SK-N-SH (cell line): Measurements from ENCODE around the gene SCRN1. TPM values are rescaled to one million over a fixed set of nuclear protein-coding genes. Genes with fewer than 3 reads are reported as not detected.

Experiments used
- CTCF ChIA-PET: fragments of 300-600, 350-600 bp; formaldehyde crosslinking; extraction: SDS; loops from one replicate; lab custom pipeline; 2021; lab: Yijun Ruan, JAX
- POLR2A ChIA-PET: fragments of 350-600 bp; sonication (Branson Sonifier 250); formaldehyde crosslinking; extraction: SDS; loops from one replicate; lab custom pipeline; 2020; ENCODE audit warnings: antibody characterized with exemption, inconsistent platforms; lab: Yijun Ruan, JAX
- DNase-seq: peaks from one replicate; pipeline ENCODE4 v3.0.0; 2012
- H2AFZ ChIP-seq: fragments of 200-600 bp; sonication (generic); 2 replicates; pipeline ENCODE4 v1.8.1; 2016; ENCODE audit warnings: antibody characterized with exemption, mild to moderate bottlenecking, low read depth
- H3F3A ChIP-seq: fragments of 200-600 bp; sonication (generic); replicated peaks from 2 replicates; pipeline ENCODE3; 2016; ENCODE audit warnings: antibody characterized with exemption, mild to moderate bottlenecking; ENCODE audit not compliant: insufficient read depth
- H3K27ac ChIP-seq, 2 experiments: fragments of 200-500 bp in 1 of 2; fragments of 200-600 bp in 1 of 2; sonication (Bioruptor generic) in 1 of 2; sonication (generic), shearing (Covaris generic) in 1 of 2; 2 replicates each; pipeline versions ENCODE4 v1.5.1 to v1.6.1; 2014 to 2016; ENCODE audit warnings: low read depth in 2 of 2, inconsistent platforms in 1 of 2, low read length in 1 of 2, mild to moderate bottlenecking in 1 of 2, mixed read lengths in 1 of 2
- H3K27me3 ChIP-seq: fragments of 200-600 bp; sonication (generic), shearing (Covaris generic); 2 replicates; pipeline ENCODE4 v1.6.1; 2016; ENCODE audit warnings: mixed run types; ENCODE audit not compliant: insufficient read depth
- H3K36me3 ChIP-seq, 2 experiments: fragments of 200-500 bp in 1 of 2; fragments of 200-600 bp in 1 of 2; sonication (Bioruptor generic) in 1 of 2; sonication (generic) in 1 of 2; replicated peaks in 1 of 2; 2 replicates each; pipeline versions ENCODE3 to v1.5.1; 2014 to 2016; ENCODE audit warnings: low read length in 1 of 2, mild to moderate bottlenecking in 1 of 2; ENCODE audit not compliant: insufficient read depth in 2 of 2, control insufficient read depth in 1 of 2
- H3K4me1 ChIP-seq, 2 experiments: fragments of 200-500 bp in 1 of 2; fragments of 200-600 bp in 1 of 2; sonication (Bioruptor generic) in 1 of 2; sonication (generic), shearing (Covaris generic) in 1 of 2; 2 replicates each; pipeline versions ENCODE4 v1.5.1 to v1.6.1; 2014 to 2016; ENCODE audit warnings: low read depth in 1 of 2, low read length in 1 of 2, mixed run types in 1 of 2; ENCODE audit not compliant: insufficient read depth in 2 of 2, control insufficient read depth in 1 of 2
- H3K4me2 ChIP-seq: fragments of 200-600 bp; sonication (generic), shearing (Covaris generic); 2 replicates; pipeline ENCODE4 v1.6.1; 2017; ENCODE audit warnings: mixed run types
- H3K4me3 ChIP-seq, 2 experiments: fragments of 200-500 bp in 1 of 2; fragments of 200-600 bp in 1 of 2; sonication (Bioruptor generic) in 1 of 2; sonication (generic), shearing (Covaris generic) in 1 of 2; 2 replicates each; pipeline versions ENCODE4 v1.5.1 to v1.8.1; 2014 to 2016; ENCODE audit warnings: low read depth in 2 of 2, inconsistent platforms in 1 of 2, low read length in 1 of 2, mild to moderate bottlenecking in 1 of 2, mixed read lengths in 1 of 2, moderate library complexity in 1 of 2
- H3K79me2 ChIP-seq: fragments of 200-600 bp; sonication (generic); 2 replicates; pipeline ENCODE4 v1.8.1; 2017; ENCODE audit warnings: mild to moderate bottlenecking; ENCODE audit not compliant: insufficient read depth
- H3K9ac ChIP-seq: fragments of 200-600 bp; sonication (generic); 2 replicates; pipeline ENCODE4 v1.6.1; 2017; ENCODE audit warnings: mixed run types
- H3K9me2 ChIP-seq: fragments of 200-600 bp; sonication (generic); 2 replicates; pipeline ENCODE4 v1.6.1; 2017; ENCODE audit warnings: mixed run types
- H3K9me3 ChIP-seq: fragments of 200-600 bp; sonication (generic); 2 replicates; pipeline ENCODE4 v1.6.1; 2017; ENCODE audit warnings: mixed run types, mild to moderate bottlenecking, moderate library complexity
- H4K20me1 ChIP-seq: fragments of 200-600 bp; sonication (generic); 2 replicates; pipeline ENCODE4 v1.6.1; 2017; ENCODE audit warnings: mild to moderate bottlenecking, mixed run types; ENCODE audit not compliant: insufficient read depth
- CHD2 ChIP-seq: fragments of 150-350 bp; IDR thresholded peaks from 2 replicates; pipeline ENCODE4 v1.6.1; 2018; ENCODE audit warnings: low read length; ENCODE audit not compliant: partially characterized antibody
- ELF1 ChIP-seq: IDR thresholded peaks from 2 replicates; pipeline ENCODE4 v1.4.0; 2012
- EZH2phosphoT487 ChIP-seq: fragments of 200-600 bp; sonication (generic); IDR thresholded peaks from 2 replicates; pipeline ENCODE4 v1.6.1; 2017; ENCODE audit warnings: low read depth, mixed run types, mild to moderate bottlenecking, antibody characterized with exemption, moderate library complexity, borderline replicate concordance
- FOSL2 ChIP-seq: IDR thresholded peaks from 2 replicates; pipeline ENCODE4 v1.4.0; 2012; ENCODE audit warnings: low read depth, mild to moderate bottlenecking, moderate library complexity, borderline replicate concordance
- GATA2 ChIP-seq: sonication (generic); formaldehyde crosslinking; IDR thresholded peaks from 2 replicates; pipeline ENCODE4 v1.5.0; 2020; ENCODE audit warnings: mild to moderate bottlenecking, missing genetic modification reagents
- NFIC ChIP-seq: IDR thresholded peaks from 2 replicates; pipeline ENCODE4 v1.4.0; 2012; ENCODE audit warnings: borderline replicate concordance
- RCOR1 ChIP-seq: fragments of 150-350 bp; IDR thresholded peaks from 2 replicates; pipeline ENCODE4 v1.6.1; 2017; ENCODE audit warnings: antibody characterized with exemption, low read length
- TCF12 ChIP-seq: IDR thresholded peaks from 2 replicates; pipeline ENCODE4 v1.4.0; 2012
- TEAD4 ChIP-seq: IDR thresholded peaks from 2 replicates; pipeline ENCODE4 v1.4.0; 2012; ENCODE audit warnings: mild to moderate bottlenecking, borderline replicate concordance; ENCODE audit not compliant: insufficient read depth
- WGBS: methylation state at CpG from one replicate; pipeline ENCODE4 v1.1.6; 2017; ENCODE audit warnings: low lambda C conversion rate; 5-methylcytosine and 5-hydroxymethylcytosine counted together
- polyA plus RNA-seq, 3 experiments: library from polyadenylated mRNA; depleted of rRNA; stranded (reverse); fragments of >200 nt; gene quantifications; 2 replicates each; pipeline ENCODE4 v1.2.3, GENCODE V29; 2012
- TF ChIP-seq, protein P1 (sequence below): IDR thresholded peaks from 2 replicates; pipeline ENCODE4 v1.6.1; 2012; ENCODE audit warnings: mild to moderate bottlenecking, low read depth, low read length, moderate library complexity
- TF ChIP-seq, protein P2 (sequence below): fragments of 200-600 bp; sonication (generic); IDR thresholded peaks from 2 replicates; pipeline ENCODE4 v1.6.1; 2017; ENCODE audit warnings: antibody characterized with exemption, mild to moderate bottlenecking, moderate library complexity

SCRN1 gene
- polyA plus RNA-seq, 1 of the 3 experiments (the other 2 are of a cell fraction): 64.3 TPM

DNA sequence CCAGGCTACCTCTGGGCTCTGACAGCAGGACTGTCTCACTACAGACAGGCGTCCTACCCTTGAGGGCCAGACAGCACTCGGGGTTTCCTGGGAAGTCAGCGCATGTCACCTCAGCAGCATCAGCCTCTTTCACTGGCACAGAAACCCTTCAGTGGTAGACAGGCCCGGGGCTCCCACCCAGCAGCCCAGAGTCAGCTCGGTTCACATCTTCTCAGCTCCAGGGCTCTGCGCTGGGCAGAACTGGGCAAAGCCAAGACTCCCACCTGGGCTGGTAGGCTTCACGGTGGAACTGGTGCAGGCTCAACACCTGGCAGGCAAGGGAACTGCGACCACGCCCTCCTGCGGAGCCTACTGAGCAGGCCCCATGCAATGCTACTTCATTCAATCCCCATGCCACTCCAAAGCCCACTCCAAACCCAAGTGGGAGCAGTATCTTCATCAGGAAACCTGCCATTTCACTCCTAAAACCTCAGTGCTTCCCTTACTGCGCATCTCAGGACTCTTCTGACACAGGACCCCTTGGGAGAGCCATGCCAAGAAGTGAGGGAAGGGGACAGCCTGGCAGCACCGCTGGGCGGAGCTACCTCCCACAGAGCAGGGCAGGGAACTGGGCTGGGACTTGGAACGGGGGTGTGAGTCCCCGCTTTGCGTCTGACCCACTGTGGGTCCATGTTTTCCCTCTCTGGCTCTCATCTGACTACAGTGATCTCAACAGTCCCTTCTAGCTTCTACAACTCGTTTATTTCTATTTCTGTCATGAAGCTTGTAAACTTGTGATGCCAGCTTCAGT lies 60.4 kb downstream of the SCRN1 start:
- CTCF ChIA-PET: interaction anchor here (0.6 to 19.0 kb wide), 7 partner anchors 8 to 148 kb away, joined by 3 to 365 read pairs (median 5); no protein-coding TSS in a partner anchor
- 95% methylated on average over 13 of the region's 17 CpGs for WGBS
- Histone ChIP-seq H2AFZ (no peak overlapping the region), H4K20me1 (no peaks in the 10 kb centered on the region), H3K4me3 (no peak overlapping the region), H3F3A (no peaks in the 10 kb centered on the region), H3K27ac (no peak overlapping the region), H3K4me1 (no peaks in the 10 kb centered on the region), H3K27me3 (no peaks in the 10 kb centered on the region), H3K79me2 (no peaks in the 10 kb centered on the region), H3K9me3 (no peaks in the 10 kb centered on the region), H3K9me2 (no peaks in the 10 kb centered on the region), H3K9ac (no peak overlapping the region), H3K4me2 (no peak overlapping the region), H3K36me3 (peaks cover 27 to 73% of the 10 kb centered on the region in 2 experiments)
- no peak for DNase-seq
- TF ChIP-seq NFIC: no peak
- TF ChIP-seq RCOR1: no peak
- TF ChIP-seq ELF1: no peak
- TF ChIP-seq, protein P1, sequence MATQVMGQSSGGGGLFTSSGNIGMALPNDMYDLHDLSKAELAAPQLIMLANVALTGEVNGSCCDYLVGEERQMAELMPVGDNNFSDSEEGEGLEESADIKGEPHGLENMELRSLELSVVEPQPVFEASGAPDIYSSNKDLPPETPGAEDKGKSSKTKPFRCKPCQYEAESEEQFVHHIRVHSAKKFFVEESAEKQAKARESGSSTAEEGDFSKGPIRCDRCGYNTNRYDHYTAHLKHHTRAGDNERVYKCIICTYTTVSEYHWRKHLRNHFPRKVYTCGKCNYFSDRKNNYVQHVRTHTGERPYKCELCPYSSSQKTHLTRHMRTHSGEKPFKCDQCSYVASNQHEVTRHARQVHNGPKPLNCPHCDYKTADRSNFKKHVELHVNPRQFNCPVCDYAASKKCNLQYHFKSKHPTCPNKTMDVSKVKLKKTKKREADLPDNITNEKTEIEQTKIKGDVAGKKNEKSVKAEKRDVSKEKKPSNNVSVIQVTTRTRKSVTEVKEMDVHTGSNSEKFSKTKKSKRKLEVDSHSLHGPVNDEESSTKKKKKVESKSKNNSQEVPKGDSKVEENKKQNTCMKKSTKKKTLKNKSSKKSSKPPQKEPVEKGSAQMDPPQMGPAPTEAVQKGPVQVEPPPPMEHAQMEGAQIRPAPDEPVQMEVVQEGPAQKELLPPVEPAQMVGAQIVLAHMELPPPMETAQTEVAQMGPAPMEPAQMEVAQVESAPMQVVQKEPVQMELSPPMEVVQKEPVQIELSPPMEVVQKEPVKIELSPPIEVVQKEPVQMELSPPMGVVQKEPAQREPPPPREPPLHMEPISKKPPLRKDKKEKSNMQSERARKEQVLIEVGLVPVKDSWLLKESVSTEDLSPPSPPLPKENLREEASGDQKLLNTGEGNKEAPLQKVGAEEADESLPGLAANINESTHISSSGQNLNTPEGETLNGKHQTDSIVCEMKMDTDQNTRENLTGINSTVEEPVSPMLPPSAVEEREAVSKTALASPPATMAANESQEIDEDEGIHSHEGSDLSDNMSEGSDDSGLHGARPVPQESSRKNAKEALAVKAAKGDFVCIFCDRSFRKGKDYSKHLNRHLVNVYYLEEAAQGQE: no peak
- no peak for TF ChIP-seq CHD2
- TF ChIP-seq, protein P2, sequence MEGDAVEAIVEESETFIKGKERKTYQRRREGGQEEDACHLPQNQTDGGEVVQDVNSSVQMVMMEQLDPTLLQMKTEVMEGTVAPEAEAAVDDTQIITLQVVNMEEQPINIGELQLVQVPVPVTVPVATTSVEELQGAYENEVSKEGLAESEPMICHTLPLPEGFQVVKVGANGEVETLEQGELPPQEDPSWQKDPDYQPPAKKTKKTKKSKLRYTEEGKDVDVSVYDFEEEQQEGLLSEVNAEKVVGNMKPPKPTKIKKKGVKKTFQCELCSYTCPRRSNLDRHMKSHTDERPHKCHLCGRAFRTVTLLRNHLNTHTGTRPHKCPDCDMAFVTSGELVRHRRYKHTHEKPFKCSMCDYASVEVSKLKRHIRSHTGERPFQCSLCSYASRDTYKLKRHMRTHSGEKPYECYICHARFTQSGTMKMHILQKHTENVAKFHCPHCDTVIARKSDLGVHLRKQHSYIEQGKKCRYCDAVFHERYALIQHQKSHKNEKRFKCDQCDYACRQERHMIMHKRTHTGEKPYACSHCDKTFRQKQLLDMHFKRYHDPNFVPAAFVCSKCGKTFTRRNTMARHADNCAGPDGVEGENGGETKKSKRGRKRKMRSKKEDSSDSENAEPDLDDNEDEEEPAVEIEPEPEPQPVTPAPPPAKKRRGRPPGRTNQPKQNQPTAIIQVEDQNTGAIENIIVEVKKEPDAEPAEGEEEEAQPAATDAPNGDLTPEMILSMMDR: no peak
- no peak for TF ChIP-seq TCF12
- TF ChIP-seq EZH2phosphoT487: no peak
- TF ChIP-seq FOSL2: no peak
- TF ChIP-seq TEAD4: no peak
- TF ChIP-seq GATA2 (CRISPR knock-in tag): no peak
- POLR2A ChIA-PET: interaction anchor here (0.8 kb wide), 1 partner anchor 28 kb away, joined by 3 read pairs; no protein-coding TSS in a partner anchor
